ENCODE results near the gene PLEKHG3. TPM values are rescaled to one million over a fixed set of nuclear protein-coding genes. Genes with fewer than 3 reads are reported as not detected.

Gene PLEKHG3
- total and polyA plus RNA-seq, 7 donors, result 1.9 to 8.2 (median 5.2) TPM

- Histone ChIP-seq H3K27ac (no peak overlapping the region), H3K4me1 (no peaks in the 10 kb centered on the region), H3K9me3 (peaks cover 16% of the 10 kb centered on the region), H3K36me3 (ENCODE audit: insufficient read depth in 1 of 2, low read depth in 1 of 2) (no peaks in the 10 kb centered on the region), H3K4me3 (peak overlapping the region; percentile 89), H3K27me3 (ENCODE audit: insufficient read depth in 3 of 3, low read length in 2 of 3) (peaks cover 0 to 9% (median 0%) of the 10 kb centered on the region in 3 donors)
- DNase-seq (no peak), ATAC-seq (no peak)
- 74 to 83% (median 79%) methylated on average over 5 of the region's 5 CpGs for WGBS, 3 donors
- intact Hi-C loops (cut with DNase I), result no loop called here
- TF ChIP-seq, protein P1, sequence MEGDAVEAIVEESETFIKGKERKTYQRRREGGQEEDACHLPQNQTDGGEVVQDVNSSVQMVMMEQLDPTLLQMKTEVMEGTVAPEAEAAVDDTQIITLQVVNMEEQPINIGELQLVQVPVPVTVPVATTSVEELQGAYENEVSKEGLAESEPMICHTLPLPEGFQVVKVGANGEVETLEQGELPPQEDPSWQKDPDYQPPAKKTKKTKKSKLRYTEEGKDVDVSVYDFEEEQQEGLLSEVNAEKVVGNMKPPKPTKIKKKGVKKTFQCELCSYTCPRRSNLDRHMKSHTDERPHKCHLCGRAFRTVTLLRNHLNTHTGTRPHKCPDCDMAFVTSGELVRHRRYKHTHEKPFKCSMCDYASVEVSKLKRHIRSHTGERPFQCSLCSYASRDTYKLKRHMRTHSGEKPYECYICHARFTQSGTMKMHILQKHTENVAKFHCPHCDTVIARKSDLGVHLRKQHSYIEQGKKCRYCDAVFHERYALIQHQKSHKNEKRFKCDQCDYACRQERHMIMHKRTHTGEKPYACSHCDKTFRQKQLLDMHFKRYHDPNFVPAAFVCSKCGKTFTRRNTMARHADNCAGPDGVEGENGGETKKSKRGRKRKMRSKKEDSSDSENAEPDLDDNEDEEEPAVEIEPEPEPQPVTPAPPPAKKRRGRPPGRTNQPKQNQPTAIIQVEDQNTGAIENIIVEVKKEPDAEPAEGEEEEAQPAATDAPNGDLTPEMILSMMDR (IDR thresholded peaks at IDR 0.05), result no peak
Observed at GRCh38 chr14:64709126-64709525, 4.9 kb downstream of the PLEKHG3 start.

- ATAC-seq (peak in 2 of 4 donors; percentile 40 to 47), DNase-seq (peak in 1 of 2 donors; percentile 29)
- TF ChIP-seq, protein P1 (IDR thresholded peaks at IDR 0.05), result no peak
- H3K27me3 ChIP-seq (ENCODE audit: insufficient read depth in 3 of 3, low read length in 2 of 3), result no peaks in the 10 kb centered on the region
- WGBS, 3 donors, result 43 to 70% (median 48%) methylated on average over 5 of the region's 5 CpGs
- H3K4me3 ChIP-seq, result no peak overlapping the region
- H3K27ac ChIP-seq, result no peak overlapping the region
- no peaks in the 10 kb centered on the region for H3K4me1 ChIP-seq
- intact Hi-C loops (cut with DNase I), result no loop called here
- no peaks in the 10 kb centered on the region for H3K36me3 ChIP-seq (ENCODE audit: insufficient read depth in 1 of 2, low read depth in 1 of 2)
- peaks cover 17% of the 10 kb centered on the region for H3K9me3 ChIP-seq
Observed at GRCh38 chr14:64711039-64711438, 6.8 kb downstream of the PLEKHG3 start.

DNA sequence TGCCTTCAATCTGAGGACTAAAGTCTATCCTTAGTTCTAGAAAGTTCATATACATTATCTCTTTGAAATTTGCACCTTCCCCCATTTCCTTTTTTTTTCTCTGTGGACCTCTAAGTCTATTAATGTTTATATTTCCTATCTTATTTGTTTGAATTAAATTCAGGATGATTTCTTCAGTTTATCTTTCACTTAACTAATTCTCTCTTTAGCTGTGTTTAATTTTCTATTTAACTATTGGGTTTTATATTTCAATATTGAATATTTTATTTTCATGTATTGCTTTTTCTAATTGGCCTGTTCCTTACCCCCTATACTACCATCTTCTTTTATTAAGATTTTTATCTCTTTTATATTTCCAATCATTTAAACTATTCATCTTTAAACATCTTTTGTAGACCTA lies 9.5 kb downstream of the PLEKHG3 start:
- TF ChIP-seq, protein P1 (IDR thresholded peaks at IDR 0.05), result no peak
- H3K4me3 ChIP-seq, result no peak overlapping the region
- no peaks in the 10 kb centered on the region for H3K27me3 ChIP-seq (ENCODE audit: insufficient read depth in 3 of 3, low read length in 2 of 3)
- DNase-seq (no peak), ATAC-seq (no peak)
- peaks cover 15% of the 10 kb centered on the region for H3K4me1 ChIP-seq
- H3K36me3 ChIP-seq (ENCODE audit: insufficient read depth in 1 of 2, low read depth in 1 of 2), result no peaks in the 10 kb centered on the region
- intact Hi-C loops (cut with DNase I), result no loop called here
- peaks cover 17% of the 10 kb centered on the region for H3K9me3 ChIP-seq
- no peak overlapping the region for H3K27ac ChIP-seq

GRCh38 chr14:64714432-64715025 lies 10.3 kb downstream of the PLEKHG3 start:
- no peak overlapping the region for H3K27ac ChIP-seq
- DNase-seq, result no peak

More at GRCh38 chr14:64714432-64715025, 10.3 kb downstream of the PLEKHG3 start:
- Histone ChIP-seq H3K27me3 (ENCODE audit: insufficient read depth in 3 of 3, low read length in 2 of 3) (no peaks in the 10 kb centered on the region), H3K4me3 (no peak overlapping the region), H3K9me3 (peaks cover 17% of the 10 kb centered on the region), H3K4me1 (peaks cover 15% of the 10 kb centered on the region), H3K36me3 (ENCODE audit: insufficient read depth in 1 of 2, low read depth in 1 of 2) (no peaks in the 10 kb centered on the region)
- no peak for ATAC-seq
- intact Hi-C loops (cut with DNase I), result no loop called here
- TF ChIP-seq, protein P1 (IDR thresholded peaks at IDR 0.05), result no peak
- WGBS, 3 donors, result 92 to 95% (median 92%) methylated on average over 5 of the region's 5 CpGs
